Renal pelvis (tissue), 4 donors: Measurements from ENCODE around the gene TBX2. TPM values are rescaled to one million over a fixed set of nuclear protein-coding genes. Genes with fewer than 3 reads are reported as not detected.

ENCODE experiments used
- DNase-seq: peaks from one replicate; pipeline ENCODE4 v3.0.0-alpha.2; 2013
- polyA plus RNA-seq, 3 donors: library from polyadenylated mRNA; unstranded; fragments of 120-200 nt; gene quantifications; one replicate each; pipeline ENCODE4 v1.2.1, GENCODE V29; 2013; ENCODE audit not compliant: insufficient read length in 3 of 3

The TBX2 gene
- polyA plus RNA-seq, 3 donors = 90.0 to 111 (median 104) TPM

DNA sequence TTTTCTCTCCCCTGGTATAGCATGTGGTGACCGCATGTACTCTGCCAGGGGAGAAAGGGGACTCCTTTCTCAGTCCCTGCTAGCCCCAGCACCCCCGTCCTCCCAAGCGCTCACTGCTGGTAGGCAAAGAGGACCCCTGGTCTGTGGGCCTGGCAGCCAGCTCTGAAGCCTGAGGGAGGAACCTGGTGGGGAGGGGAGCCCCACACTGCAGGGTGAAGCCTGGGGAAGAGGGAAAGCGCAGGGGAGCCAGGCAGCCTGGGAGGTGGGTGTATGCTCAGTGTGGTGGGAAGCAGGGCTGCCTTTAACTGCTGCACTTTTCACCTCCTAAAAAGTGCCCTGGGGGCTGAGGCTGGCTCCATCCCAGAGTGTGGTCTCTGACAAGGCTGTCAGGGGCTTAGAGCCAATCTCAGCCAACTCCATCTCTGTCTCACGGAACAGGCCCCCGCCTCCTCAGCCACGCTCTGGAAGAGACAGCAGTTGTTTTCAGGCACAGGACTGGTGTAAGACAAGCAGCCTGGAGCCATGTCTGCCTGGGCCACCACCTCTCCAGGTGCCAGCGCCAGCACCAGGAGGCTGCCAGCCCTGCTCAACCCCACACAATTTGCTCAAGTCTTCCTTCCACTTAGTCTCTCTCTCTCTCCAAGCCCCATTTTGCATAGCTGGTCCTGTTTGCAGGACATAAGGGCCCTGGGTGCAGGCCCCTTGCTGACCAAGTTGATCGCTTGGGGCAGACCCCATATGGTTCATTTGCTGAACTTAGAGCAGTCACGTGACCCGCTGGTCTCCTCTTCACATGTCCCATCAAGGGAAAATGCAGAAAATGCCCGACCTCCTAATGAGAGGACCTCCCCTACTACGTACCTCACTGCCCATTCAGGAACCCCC lies 14.7 kb upstream of the TBX2 start:
- no peak for DNase-seq

DNA sequence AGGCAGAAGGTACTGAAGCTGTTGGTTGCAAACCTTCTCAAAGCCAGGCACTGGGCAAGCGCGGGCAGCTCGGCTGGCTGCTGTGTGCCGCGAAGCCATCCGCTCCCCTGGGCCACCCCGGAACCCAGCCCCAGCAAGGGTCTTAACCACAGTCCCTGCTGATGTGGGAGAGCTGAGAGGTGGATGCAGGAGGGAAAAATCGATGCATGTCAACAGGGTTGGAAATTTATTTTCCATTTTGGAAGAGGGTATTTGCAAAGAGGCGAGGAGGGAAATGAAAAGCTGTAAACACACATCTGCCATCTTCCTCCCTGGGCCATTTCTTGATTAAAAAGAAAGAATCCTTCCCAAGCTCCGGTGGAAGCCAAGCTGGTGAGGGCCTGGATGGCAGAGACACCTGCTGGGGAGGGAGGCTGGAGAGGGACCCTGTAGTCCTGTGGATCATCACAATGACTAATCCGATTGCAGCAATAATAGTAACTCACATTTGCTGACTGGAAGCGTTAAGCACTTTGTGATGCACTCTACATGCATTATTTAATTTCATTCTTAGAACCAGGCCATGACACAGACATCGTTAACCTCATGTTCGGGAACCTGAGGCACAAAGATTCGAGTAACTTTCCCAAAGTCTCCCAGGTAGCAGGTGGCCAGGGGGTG lies 13.9 kb upstream of the TBX2 start:
- DNase-seq = no peak

DNA sequence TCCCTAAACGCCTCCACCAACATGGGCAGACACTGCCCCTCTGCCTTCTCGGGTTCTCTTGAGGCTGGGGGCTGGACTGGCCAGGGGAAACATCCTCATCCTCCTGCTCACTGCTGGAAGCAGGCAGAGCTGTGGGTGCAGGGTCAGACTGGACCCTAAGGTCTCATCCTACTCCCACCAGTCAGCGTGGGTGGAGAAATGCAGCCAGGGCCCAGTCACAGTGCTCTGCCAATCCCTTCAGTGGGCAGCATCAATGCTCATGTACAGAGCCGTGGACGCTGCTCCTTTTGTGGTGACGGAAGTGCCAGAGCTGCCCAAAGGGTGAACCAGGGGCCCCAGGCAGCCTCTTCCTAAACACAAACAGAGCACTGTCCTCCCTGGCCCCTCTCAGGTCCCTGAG lies 13.4 kb upstream of the TBX2 start:
- no peak for DNase-seq

DNA sequence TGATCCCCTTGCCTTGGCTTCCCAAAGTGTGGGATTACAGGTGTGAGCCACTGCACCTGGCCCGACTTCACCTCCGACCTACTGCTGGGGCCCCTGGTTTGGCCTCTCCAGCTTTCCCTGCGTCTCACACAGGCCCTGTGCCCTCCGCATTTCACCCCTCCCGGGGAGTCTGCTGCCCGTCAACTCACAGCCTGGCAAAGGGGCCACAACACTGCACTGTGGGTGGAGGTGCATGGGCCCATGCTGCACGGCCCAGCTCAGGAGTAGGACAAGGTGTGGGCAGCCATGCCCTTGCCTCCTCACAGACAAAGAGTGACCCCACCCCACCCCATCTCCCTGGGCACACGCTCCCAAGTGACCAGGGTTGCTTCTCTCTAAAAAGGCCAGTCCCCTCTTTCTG lies 12.6 kb upstream of the TBX2 start:
- DNase-seq = no peak

DNA sequence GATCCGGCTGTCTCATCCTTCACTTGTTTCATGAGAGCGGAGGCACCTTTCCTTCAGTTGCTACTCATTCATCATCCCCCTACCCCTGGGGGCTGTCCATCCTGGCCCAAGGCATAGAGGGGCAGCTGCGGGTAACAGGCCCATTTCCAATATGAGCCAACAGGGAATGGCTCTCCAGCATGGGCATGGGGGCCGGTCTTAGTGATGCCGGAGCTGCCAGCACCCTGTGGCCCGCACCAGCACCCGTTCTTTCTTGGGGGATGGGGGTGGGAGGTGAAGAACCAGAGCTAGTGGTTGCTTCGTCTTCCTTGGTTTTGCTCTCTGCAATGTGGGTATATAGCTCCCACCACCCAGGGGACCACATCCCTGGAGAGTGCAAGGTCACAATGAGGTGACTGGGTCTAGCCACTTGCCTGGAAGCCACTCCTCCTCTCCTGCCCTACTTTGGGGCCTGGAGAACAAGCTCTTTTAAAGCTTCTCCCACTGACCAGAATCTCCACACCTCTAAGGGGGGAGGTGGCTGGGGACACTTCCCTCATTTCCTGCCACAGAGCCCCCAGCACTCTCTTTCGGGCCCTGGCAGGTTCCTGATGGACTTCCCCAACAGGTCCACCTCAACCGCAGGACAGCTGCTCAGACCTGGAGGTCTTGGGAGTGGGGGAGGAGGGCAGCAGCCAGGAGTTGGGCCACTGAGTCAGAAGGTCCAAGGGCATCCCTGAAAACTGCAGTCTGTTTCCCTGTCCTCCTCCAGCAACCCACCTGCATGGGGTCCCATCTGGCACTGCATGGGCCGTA lies 11.9 kb upstream of the TBX2 start:
- DNase-seq = no peak

DNA sequence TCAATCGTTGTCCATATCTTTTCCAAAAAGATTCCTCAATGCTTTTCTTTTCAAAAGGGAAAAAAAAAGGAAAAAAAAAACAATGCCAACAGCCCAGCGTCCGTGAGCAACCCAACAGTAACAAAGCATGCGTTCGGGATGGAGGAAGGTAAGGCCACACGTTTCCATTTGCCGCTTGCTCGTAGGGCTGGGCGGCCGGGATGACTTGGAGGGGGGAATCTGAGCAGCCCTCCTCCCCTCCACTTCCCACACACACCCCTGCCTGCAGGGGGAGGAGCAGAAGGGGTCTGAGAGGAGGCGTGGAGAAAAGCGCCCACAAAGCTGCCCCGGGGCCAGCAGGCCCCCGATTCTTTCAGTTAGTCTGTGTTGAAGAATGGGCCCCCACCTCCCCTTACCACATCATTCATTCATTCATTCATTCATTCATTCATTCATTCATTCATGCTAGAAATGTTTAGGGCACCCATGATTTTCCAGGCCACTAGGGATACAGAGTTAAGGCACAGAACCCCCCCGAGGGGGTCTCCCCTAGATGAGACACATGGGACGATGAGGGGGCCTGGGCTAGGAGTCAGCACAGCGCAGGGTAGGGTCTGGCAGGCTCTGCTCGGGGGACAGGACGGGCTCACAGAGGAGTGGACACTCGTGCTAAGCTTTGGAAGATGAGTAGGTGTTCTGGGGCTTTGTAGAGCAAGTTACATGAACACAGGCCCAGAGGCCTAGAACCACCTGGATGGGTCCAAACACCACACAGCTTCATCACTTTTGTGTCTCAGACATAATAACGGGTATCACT lies 10.9 kb upstream of the TBX2 start:
- DNase-seq = no peak

DNA sequence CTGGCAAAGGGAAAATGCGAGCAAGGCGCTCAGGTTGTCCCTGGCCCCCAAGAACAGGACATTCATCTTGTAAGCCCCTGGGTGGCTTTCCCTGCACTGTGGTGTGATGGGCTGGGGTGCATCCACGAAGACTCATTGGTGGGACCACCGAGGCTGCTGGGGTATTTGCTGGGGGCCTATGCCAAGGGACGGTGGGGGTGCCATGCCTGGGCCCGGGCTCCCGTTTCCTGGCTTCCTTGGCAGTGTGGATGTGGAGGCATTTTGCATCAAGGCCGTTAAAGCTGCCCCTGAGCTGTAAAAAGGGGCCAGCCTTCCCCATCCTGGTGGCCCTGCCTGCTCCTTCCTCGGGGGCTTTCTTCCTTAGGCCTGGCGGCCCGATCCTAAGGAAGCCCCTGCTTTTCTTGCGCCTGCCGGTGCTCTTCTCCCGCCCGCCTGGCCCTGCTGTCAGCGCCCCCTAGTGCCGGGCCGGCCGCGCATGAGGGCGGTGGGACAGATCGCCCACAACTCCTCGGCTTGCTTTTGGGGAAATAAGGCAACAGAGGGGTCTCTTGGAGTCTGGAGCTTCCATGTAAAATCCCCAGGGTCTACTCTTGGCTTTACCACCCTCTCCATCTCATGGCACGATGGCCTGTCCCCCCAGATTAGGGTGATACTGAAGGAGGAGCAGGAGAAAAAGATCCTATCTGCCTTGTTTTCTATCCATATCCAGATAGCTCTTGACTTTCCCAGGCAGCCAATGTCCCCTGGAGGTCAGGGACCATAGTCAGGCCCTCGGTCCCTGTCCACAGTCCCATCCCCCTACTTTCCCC lies 9.8 kb upstream of the TBX2 start:
- DNase-seq = no peak

DNA sequence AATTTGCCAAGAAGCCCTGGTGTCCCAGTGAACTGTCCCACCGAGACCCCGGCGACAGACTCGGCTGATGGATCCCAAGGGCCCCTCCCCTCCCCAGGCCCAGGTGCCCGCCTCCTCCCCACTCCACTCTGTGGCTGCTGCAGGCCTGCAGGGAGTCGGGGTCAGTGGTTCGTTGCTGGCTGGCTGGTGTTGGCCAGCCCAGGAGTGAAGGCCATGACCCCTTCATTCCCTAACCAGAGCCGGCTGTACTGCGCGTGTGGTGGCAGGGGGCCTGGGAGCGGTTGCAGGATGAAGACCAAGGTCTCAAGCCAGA lies 9.2 kb upstream of the TBX2 start:
- DNase-seq = no peak

DNA sequence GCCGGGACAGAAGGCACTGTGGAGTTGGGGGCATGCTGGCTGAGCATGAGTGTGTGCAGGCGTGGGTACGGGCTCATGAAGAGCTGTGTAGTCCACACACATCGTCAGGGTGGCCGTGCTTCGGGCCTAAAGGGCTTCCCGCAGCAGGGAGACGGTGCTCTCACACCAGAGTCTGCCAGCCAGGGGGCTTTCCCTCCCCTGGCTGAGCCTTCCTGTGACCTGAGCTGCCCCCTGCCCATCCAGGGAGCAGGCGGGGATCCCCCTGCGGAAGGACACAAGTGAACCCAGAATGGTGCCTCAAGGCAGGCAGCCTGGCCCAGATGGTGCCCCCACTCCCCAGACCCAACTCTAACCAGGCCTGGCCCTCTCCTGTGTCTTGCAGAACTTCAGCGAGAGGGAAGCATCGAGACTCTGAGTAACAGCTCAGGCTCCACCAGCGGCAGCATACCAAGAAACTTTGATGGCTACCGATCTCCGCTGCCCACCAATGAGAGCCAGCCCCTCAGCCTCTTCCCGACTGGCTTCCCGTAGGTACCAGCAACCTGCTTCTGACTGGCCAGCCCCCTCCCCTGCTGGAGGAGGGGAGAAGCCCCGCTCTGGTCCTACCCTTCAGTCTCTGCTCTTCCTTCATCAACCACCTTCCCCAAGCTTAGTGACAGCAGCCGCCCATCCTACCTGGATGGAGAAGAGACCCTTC lies 7.9 kb upstream of the TBX2 start:
- DNase-seq = no peak

DNA sequence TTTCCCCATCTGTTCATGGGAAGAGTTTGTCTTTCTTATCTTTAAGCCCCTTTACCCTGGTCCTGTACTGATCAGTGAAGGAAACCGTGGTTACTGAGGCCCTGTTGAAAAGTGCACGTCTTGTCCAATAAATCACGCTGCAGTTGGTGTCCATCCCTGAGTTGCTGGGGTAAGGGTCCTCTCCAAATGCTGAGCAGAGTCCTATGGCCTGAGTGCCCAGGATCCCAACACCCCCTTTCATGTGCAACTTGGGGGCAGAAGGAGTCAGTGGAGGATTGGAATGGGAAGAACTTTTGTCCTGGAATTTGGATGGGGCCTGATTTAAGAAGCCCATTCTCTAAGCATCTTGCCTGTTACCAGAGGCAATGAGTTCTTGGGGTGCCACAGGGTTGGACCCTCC lies 7.0 kb upstream of the TBX2 start:
- DNase-seq = no peak

DNA sequence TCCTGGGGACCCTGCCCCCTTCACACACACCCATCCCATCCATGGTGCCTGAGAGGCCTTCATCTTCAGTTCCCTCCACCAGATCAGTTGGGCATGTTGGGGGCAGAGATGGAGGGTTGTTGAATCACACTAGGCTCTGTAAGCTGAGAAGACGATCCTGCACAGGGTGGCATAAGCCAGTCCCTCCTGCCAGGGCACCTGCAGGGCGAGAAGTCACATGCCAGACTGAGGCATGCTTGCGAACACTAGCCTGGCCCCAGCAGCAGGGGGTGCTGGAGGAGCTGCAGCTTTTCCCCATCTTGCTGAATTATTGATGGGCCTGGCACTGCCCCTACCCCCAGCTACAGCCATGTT lies 6.1 kb upstream of the TBX2 start:
- no peak for DNase-seq

DNA sequence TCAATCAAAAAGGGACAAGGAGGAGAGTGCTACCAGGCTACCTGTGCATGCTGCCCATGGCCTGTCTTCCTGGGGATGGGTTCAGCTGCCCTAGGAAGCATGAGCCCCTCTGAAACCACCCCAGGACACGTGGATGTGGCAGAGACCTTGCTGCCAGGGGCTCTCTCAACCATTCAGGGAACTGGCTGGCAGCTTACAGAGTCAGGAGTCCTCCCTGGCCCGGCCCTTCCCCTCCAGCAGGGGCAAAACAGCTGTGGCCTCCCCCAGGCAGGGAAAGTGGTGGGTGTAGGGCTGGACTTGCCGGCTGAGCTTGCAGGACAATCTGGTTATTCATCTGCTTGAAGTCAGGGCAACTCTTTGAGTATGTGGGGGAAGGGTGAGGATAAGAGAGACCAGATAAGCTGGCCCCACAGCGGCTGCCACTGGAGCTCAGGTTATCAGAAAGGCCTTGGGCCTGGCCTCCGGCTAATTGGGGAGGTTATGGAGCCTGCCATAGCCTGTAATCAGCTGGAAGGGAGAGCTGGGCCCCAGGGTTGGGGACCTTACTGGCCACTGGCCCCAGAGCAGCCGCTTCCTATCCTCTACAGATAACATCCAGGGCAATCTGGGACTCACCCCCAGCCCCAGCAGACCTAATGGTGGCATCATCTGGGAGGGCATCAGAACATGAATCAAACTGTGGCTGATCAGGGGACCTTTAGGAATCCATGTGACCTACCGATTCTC lies 5.6 kb upstream of the TBX2 start:
- no peak for DNase-seq

DNA sequence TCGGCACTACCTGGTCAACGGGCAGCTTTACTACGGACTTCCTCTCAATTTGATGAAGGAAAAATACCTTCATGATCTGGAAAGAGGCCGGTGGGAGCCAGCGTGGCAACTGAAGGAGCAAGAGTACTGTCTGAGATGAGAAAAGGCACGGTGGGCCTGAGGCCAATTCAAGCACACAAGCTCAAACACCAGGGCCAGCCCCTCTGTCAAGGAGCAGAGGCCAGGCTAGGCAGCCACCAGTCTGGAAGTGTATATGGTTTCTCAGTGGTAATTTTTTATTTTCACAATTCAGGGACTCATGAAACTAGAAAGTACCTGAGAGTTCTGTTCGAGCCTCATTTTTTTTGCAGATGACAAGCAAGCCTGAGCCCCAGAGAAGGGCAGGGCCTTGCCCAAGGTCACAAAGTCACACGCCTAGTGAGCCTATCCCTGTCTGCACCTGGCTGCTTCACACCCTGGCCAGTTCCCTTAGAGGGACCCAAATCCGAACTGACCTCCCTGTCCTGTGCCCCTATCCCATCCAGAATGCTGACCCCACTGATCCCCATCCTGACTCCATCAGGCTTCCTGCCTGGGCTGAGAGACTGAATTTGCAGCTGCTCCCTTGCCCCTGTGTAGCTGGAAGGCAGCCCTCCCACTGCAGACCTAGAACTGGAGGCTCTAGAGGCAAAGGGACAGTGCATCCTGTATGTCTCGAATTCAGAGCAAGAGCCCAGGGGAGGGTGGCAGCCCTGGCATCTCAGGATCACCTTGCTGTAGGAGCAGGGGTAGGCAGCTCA lies 4.8 kb upstream of the TBX2 start:
- DNase-seq = no peak

DNA sequence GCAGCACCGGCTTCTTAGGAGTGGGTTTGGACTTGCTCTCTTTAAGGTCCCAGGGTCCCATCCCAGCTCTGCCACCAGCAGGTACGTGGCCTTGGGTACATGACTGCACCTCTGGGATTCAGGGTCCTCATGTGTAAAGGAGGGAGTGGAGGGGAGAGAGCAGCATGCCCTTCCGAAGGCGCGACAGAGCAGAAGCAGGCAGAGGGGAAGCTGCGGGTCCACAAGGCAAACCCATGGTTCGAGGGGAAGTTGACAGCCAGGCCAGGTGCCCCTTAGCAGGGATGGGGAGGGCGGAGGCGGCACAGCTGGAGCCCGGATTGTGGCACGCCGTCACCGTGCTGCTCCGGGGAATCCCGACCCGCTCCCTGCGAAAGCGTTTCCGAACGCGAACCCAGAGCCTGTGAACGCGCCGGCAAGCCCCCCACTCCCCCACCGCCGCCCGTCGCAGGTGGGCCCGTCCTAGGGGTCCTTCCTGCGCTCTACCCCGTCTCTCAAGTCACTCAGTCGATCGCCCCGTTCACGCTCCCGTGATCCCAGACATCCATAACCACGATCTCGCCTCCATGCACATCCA lies 4.1 kb upstream of the TBX2 start:
- DNase-seq = no peak

DNA sequence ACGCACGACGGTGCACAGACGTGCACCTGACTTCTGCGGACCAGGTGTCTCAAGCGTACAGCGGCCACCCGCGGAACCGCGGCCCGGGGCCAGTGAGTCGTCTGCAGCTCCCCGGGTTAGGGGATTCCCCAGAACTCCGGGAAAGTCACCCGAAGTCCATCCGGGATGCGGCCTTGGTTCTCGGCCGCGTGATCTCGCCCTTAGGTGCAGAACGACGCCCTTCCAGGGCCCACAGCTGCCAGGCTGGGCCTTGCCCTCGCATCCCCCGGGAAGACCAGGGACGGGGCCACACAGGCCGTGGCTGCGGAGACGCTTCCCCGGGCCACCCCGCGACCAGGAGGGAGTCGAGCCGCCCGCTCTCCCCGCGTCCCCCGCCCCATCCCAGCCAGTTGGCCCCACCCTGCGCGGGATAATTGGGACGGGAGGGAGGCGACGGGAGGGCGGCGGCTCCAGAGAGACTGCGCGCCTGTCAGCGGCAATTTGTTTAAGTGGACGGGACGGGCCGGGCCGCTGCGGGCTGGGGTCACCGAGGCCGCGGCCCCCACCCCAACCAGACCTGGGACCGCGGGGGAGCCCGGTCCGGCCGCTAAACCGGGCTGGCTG lies 3.6 kb upstream of the TBX2 start:
- DNase-seq = no peak

DNA sequence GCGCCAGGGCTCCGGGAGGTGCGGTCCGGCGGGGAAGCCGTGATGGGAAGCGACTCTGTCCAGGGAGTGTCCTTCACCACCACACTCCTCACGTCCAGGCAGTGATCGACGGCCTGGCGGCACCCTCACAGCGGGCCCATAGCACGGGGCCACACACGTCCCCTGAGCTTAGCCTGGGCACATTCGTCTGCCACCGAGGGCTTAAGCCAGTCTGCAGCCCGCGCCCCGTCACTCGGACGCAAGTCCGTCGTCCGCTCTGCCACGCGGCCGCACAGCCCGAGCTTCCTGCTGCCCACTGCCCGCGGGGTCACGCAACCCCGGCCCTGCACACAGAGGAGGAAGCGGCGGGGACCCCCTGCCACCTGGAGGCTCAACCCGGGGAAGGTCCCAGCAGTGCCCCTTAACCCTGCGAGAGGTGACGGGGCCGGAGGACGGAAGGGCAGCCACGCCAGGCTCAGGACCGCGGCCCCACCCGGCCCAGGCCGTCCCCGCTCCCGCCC lies 3.0 kb upstream of the TBX2 start:
- DNase-seq = no peak

DNA sequence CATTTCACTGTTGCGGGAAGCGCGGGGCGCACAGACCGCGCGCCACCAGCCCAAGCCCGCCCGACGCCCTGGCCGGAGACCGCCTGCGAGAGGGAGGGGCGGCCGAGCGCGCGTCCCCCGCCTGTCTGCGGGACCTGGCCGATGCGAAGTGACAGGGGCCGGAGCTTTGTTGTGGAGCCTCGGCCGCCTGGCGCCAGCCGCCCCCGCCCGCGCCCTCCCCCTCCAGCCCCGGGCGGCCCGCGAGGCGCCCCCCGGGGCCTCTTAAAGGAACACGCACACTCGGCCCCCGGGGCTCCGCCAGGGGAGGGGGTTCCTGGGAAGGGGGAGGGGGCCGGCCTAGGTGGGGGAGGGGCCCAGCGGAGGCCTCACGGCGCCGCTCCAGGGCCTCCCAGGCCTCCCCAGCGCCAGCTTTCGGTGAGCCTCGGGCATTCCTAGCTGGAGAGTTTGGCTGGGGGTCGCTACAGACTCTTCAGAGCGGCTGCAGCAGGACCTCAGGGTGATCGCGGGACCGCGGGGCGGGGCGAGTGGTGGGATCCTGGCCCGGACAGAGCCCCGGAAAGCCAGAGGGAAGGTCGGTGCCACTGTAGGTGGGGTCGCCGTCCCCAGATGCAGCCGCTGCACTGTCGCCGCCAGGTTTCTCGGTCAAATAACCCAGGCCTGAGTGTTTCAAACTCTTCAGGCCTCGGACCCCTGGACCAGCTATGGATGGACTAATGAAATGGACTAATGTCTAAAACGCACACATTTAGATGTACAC lies 2.4 kb upstream of the TBX2 start:
- no peak for DNase-seq
